ENCODE data around the gene MIGA1.
A peak's percentile ranks its signal among the peaks of the same experiment; 100 is the strongest.

Gene MIGA1

GRCh38 chr1:77846966-77847365 is 67.5 kb downstream of the MIGA1 start:
- DNase-seq: no peak

DNA sequence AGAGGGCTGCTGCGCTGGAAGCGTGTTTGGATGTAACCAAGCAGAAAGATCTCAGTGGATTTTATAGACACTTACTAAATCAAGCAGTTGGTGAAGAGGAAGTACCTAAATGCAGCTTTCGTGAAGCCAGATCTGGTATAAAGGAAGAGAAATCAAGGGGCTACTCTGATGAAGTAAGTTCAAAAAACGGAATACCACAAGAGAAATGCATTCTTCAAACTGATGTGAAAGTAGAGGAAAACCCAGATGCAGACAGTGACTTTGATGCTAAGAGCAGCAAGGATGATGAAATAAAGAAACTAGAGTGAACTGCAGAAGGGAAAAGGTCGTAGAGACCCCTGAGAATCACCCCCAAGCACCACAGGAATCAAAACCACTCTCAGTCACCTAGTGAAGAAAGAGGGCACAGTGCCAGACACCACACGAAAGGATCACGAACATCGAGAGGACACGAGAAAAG is 68.2 kb downstream of the MIGA1 start:
- no peak for DNase-seq

DNA sequence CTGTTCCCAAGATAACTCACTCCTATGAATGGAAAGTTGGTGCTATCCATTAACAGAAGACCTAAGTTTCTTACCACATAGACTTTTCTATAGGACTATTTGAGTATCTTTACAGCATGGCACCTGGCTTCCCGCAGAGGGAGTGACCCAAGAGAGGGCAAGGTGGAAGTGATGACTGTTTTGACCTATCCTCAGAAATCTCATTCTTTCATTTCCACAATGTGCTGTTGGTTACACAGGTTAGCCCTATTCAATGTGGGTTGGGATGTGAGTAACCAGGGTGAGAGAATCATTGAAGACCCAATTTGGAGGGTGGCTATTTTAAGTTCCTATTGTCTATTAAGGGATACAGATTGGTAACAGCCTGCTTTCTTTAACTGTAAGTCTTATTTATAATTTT is 70.6 kb downstream of the MIGA1 start:
- no peak for DNase-seq

GRCh38 chr1:77857552-77857951 is 78.1 kb downstream of the MIGA1 start:
- no peak for DNase-seq

GRCh38 chr1:77858725-77859124 is 79.3 kb downstream of the MIGA1 start:
- no peak for DNase-seq

- no peak for DNase-seq
Measured at GRCh38 chr1:77859248-77859647, 79.8 kb downstream of the MIGA1 start.

DNA sequence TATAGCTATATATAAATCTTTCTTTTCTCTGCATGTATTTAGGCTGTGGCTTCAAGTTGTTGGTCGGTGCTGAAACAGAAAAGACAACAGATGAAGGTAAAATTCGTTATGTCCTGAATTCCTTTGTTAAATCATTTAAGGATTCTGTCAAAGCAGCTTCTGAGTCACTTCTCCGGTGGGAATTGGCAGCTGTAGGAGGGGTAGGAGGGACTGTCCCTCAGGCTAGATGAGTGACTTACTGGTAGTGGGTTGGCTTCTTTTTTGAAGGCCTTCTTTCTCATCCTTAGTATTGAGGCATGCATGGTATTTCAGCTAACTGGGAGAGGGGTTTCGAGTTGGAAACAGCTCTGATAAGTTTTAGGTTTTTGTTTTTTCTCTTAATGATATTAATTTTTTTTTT is 86.8 kb downstream of the MIGA1 start:
- DNase-seq: no peak

DNA sequence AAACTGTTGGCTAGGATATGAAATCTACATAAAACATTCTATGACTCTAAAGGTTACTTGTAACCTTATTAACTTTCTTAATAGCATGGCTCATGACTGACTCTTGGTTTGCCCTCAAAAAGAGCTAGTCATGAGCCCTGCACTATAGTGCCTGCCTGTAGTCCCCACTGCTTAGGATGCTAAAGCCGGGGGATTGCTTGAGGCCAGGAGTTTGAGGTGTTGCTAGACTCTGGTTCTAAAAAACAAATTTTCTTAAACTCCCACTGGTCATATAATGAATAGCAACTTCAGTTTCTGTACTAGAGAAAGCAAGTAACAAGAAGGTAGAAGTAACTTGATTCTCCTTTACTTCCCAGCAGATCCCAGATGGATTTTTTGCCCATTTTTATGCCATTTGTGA is 93.2 kb downstream of the MIGA1 start:
- no peak for DNase-seq

DNA sequence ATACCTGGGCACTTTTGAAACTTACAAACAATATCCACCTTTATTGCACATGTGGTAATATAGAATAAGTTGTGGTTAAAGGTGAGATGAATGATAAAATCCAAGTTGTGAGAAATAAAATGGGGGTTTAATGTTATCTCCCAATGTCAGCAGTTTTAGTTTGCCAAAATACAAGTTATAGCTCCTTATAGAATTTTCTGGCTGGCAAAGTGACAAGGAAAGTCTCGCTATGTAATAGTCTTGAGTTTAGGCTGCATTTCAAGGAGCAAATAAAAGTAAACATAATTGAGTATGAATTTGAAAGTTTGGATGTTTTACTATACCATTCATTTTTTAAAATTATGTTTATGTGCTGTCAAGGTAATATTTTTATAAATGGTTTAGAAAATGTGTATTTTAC is 94.0 kb downstream of the MIGA1 start:
- no peak for DNase-seq

GRCh38 chr1:77874804-77875445 is 95.5 kb downstream of the MIGA1 start:
- DNase-seq: no peak

DNA sequence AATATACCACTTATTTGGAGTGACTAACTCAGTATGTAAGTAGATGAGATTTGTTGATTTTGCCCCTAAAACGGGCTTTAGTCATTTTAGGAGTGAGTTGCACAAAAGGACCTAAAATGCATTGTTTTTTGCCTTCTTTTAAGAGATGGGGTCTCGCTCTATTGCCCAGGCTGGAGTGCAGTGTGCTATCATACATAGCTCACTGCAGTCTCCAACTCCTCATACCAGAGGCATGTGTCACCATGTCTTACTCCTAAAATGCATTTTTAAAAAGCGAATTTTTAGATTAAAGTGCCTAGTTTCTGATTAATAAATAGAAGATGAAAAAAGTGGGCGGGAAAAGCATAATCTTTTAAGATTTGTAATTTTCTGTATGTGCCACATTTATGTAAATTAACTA is 97.4 kb downstream of the MIGA1 start:
- no peak for DNase-seq

DNA sequence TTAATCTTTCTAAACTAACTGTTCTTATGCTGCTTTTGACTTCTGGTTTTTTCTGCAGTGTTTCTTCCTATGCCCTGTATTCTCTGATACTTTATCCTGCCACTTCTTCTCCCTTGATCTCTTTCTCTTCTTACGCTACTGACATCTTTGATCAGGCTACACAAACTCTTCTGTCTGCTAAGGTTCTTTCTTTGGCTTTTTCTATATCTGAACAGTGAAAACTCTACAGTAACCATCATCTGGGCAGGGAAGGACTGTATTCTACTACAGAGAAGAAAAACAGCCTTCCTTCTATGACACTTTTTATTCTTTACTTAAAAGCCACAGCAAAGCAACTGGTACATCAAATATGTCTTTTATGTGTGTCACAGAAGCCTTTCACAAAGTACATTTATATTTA is 101.6 kb downstream of the MIGA1 start:
- no peak for DNase-seq

- DNase-seq: no peak
Measured at GRCh38 chr1:77882411-77882810, 103.0 kb downstream of the MIGA1 start.

DNA sequence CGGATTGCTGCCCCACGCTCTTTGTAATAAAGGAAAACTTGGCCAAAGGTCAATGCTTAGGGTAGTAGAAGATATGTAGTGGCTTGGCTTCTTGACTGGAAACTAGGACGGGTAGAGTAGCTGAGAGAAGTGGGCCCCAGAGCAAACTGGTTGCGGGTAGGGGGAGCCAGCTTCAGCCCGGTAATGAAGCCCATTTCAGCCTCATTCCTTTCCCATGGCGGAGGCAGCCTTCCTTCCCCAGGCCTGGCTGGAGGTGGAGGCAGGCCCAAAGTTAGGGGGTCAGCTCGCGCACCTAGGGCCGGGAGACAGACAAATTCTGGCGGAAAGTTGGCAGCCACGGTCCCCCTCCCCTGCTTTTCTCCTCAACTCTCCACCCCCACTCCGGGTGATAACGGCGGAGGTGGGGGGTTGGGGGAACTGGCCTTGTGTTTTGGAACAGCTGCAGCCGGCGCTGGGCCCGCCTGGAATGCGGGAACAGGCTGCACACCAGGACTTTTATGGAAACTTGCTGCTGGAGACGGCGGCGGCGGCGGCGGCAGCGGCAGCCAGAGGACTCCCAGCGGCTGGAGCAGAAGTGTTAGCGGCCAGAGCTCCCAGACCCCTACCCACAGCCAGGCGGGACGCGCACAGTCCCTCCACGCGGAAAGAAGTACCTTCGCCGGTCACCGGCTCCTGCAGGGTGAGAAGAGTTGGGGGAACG is 108.8 kb downstream of the MIGA1 start, which contains the start of gene NEXN:
TSS of gene NEXN (plus strand) at position 544 of the 700 bp plus-strand sequence. CDS start 27,483 bp downstream, outside the sequence.
- DNase-seq: peak in 38 of 58 donors; percentile 3 to 67 (median 16)

DNA sequence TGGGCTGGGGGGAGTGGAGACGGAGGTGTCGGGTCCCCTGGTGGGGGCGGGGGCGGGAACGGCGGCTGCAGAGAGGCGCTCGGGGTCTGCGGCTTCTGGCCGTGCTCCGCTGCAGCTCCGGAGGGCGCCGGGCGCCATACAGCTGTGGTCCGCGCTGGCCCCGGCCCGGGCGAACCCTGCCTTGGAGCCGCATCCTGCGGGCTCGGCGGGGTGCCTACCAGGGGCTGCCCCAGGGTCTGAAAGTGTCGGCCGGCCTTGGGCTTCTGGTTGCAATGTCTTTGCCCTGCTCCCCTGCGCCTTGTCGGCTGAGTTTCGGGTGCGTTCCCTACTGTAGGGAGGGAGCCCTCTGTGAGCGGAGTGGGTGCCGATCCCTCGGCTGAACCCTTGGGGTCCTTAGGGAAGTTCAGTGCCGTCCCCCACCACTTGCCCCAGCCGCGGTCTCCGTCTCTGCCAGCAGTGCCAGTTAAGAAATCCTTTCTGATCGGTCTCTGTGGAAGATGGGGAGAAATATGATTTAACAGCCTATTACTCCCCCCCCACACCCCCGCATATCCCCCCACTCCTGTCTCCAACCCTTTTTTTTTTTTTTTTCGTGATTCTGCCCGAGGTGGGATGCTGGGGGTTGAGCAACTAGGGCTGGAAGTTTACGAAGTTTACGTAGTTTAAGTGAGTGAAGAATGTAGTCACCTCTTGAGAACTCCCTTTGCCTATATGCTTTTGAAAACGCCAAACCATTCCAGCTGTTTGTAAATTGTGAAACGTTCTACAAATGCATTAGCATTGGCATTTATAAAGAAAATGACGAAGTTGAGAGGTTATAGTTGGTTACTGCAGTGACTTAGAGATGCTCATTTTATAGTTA is 109.6 kb downstream of the MIGA1 start:
- DNase-seq: peak in 8 of 58 donors; percentile 2 to 42 (median 29)

DNA sequence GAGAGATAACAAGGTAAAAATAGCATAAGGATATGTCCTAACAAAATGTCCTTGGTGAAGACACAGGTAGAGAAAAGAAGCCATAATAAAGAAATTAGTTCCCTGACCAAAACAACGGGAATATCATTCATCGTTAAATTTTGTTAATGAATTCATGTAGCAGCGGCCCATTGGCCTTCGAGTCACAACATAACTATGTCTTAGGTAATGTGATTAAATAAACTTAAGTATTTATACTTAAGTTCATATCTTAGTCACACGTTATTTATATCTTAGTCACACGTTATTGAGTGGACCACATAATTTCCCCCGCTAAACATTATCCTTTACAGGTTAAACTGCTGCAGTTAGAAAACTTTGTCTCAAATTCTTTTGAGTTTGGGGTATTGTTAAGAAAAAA is 110.2 kb downstream of the MIGA1 start:
- DNase-seq: no peak

- DNase-seq: no peak
Measured at GRCh38 chr1:77891200-77891599, 111.8 kb downstream of the MIGA1 start.

- no peak for DNase-seq
Measured at GRCh38 chr1:77899647-77900320, 120.3 kb downstream of the MIGA1 start.

DNA sequence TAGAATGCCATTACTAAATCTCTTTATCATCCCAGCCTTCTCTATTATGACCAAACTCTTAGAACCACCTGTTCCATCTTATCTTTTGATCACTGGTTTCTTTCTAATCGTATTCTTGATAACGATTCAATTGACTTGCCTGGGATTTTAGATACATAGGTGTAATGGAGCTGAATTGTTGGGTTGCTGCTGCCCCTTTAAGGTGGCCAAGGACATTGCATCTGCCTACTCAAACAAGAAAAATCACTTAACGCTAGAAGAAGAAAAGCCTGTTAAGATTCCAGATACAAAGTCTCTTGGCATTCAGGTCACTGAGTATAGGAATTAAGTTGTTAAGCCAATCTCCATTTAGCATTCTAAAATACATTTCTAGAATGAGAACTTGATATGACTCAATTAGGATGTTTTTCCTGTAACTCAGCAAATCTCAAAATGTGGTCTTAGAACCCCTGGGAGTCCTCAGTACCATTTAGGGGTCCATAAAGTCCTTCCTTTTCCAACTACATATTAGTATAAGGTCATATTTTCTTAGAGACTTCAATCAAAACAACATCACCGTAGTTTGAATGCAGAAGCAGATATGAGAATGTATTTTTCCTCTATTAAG is 121.3 kb downstream of the MIGA1 start:
- peak in 14 of 58 donors; percentile 1 to 37 (median 12) for DNase-seq

- no peak for DNase-seq
Measured at GRCh38 chr1:77905603-77906002, 126.2 kb downstream of the MIGA1 start.

DNA sequence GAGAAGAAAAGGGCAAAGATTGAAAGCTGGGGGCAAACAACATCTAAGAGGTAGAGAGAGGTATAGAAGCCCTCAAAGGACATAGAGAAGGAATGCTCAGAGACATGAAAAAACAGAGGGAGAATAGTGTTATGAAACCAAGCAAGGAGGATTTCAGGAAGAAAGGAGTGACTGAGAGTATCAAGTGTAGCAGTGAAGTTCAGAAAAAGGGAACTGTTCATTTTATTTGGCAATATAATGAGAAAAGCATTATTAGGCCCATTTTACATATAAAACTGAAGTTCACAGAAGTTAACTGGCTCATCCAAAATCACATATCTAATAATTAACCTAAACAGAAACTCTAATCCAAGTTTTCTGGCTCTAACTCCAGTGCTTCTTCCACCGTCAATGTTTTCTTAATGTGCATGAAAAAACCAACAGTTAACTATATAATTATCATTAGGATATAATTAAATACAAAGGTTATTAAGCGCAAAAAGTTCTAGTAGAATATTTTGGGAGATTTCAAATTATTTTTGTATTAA is 126.6 kb downstream of the MIGA1 start:
- DNase-seq: no peak

All from anterior cingulate cortex (tissue), 58 donors.